Measurements from ENCODE around the gene ATP9B.

The ATP9B gene, protein sequence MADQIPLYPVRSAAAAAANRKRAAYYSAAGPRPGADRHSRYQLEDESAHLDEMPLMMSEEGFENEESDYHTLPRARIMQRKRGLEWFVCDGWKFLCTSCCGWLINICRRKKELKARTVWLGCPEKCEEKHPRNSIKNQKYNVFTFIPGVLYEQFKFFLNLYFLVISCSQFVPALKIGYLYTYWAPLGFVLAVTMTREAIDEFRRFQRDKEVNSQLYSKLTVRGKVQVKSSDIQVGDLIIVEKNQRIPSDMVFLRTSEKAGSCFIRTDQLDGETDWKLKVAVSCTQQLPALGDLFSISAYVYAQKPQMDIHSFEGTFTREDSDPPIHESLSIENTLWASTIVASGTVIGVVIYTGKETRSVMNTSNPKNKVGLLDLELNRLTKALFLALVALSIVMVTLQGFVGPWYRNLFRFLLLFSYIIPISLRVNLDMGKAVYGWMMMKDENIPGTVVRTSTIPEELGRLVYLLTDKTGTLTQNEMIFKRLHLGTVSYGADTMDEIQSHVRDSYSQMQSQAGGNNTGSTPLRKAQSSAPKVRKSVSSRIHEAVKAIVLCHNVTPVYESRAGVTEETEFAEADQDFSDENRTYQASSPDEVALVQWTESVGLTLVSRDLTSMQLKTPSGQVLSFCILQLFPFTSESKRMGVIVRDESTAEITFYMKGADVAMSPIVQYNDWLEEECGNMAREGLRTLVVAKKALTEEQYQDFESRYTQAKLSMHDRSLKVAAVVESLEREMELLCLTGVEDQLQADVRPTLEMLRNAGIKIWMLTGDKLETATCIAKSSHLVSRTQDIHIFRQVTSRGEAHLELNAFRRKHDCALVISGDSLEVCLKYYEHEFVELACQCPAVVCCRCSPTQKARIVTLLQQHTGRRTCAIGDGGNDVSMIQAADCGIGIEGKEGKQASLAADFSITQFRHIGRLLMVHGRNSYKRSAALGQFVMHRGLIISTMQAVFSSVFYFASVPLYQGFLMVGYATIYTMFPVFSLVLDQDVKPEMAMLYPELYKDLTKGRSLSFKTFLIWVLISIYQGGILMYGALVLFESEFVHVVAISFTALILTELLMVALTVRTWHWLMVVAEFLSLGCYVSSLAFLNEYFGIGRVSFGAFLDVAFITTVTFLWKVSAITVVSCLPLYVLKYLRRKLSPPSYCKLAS

GRCh38 chr18:79068937-79069716 lies at the start of gene ATP9B:
ATP9B (plus strand) TSS chr18:79069394; CDS start chr18:79069411, 17 bp downstream.
- peak; percentile 77 for DNase-seq (ENCODE audit: low read depth)
- TF ChIP-seq CTCF (IDR thresholded peaks at IDR 0.05; ENCODE audit: low read depth, low read length, missing control alignments), result no peak
- peak within 1 kb of the TSS; percentile 93 for H3K4me3 ChIP-seq (ENCODE audit: low read depth, low read length)

DNA sequence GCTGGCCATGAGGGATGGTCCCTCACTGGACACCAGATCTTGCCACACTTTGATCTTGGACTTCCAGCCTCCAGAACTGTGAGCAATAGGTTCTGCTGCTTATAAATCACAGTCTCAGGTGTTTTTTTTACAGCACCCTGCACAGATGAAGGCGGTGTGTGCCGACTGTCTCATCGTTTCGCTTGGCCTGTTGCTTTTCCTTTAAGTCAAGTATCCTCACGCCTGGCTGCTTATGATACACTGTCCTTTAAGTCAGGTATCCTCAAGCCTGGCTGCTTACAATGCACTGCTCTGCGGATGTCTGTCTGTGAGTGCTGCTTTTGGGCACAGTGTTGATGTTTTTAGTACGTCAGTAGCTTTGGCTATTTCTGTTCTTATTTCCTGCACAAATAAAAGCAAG lies 49.3 kb upstream of the ATP9B start:
- DNase-seq (ENCODE audit: low read depth), result no peak
- no peak for TF ChIP-seq CTCF (IDR thresholded peaks at IDR 0.05; ENCODE audit: low read depth, low read length, missing control alignments)

GRCh38 chr18:79022603-79023002 lies 46.6 kb upstream of the ATP9B start:
- DNase-seq (ENCODE audit: low read depth), result no peak
- no peak for TF ChIP-seq CTCF (IDR thresholded peaks at IDR 0.05; ENCODE audit: low read depth, low read length, missing control alignments)
- H3K4me3 ChIP-seq (ENCODE audit: low read depth, low read length), result no peak overlapping the region

More for the DNA sequence above, 49.3 kb upstream of the ATP9B start:
- H3K4me3 ChIP-seq (ENCODE audit: low read depth, low read length), result no peak overlapping the region

GRCh38 chr18:79026491-79026890 lies 42.7 kb upstream of the ATP9B start:
- peak; percentile 19 for TF ChIP-seq CTCF (IDR thresholded peaks at IDR 0.05; ENCODE audit: low read depth, low read length, missing control alignments)
- no peak for DNase-seq (ENCODE audit: low read depth)
- H3K4me3 ChIP-seq (ENCODE audit: low read depth, low read length), result no peak overlapping the region

DNA sequence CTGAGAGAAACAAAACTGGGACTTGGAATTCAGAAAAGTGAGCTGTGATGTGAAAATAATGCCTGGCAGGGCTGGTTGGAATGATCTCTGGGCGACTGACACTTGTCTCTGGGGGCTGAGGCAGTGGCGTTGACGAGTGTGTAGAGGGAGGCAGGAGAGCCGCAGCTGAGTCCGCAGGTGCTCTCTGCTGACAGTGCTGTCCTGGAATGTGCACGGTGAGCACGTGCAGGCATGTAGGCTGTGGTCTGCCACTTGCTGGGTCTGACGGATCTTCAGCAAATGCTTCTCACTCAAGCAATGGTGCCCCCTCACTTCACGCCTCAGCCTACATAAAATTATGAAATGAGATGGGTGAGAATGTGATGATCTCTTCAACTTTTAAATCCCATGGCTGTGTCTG lies 38.5 kb upstream of the ATP9B start:
- no peak for TF ChIP-seq CTCF (IDR thresholded peaks at IDR 0.05; ENCODE audit: low read depth, low read length, missing control alignments)
- DNase-seq (ENCODE audit: low read depth), result no peak
- H3K4me3 ChIP-seq (ENCODE audit: low read depth, low read length), result no peak overlapping the region

GRCh38 chr18:79042276-79042675 lies 26.9 kb upstream of the ATP9B start:
- H3K4me3 ChIP-seq (ENCODE audit: low read depth, low read length), result no peak overlapping the region
- no peak for TF ChIP-seq CTCF (IDR thresholded peaks at IDR 0.05; ENCODE audit: low read depth, low read length, missing control alignments)
- DNase-seq (ENCODE audit: low read depth), result no peak

All from GM12864 (cell line).